ENCODE results near the gene DPY19L1. TPM values are rescaled to one million over a fixed set of nuclear protein-coding genes. Genes with fewer than 3 reads are reported as not detected.
A peak's percentile ranks its signal among the peaks of the same experiment; 100 is the strongest.
"Not testable (repeated sequence)": the region's sequence is repeated elsewhere in the genome, so short reads cannot be mapped to it uniquely, and the experiment has no call there.

Gene DPY19L1
- polyA plus RNA-seq (2012; ENCODE audit: low read depth, missing spikeins): 1.2 TPM

- no peak for TF ChIP-seq SPI1 (IDR thresholded peaks at IDR 0.05; ENCODE audit: low read depth, low read length)
- TF ChIP-seq POLR2A (IDR thresholded peaks at IDR 0.05; ENCODE audit: low read depth, low read length): no peak
- no peak for TF ChIP-seq PAX5 (IDR thresholded peaks at IDR 0.05; ENCODE audit: insufficient read depth, low read length, severe bottlenecking)
- TF ChIP-seq TAF1 (IDR thresholded peaks at IDR 0.05; ENCODE audit: low read depth, low read length): no peak
- no peak for TF ChIP-seq POU2F2 (IDR thresholded peaks at IDR 0.05; ENCODE audit: low read depth, low read length)
- TF ChIP-seq POLR2AphosphoS5 (IDR thresholded peaks at IDR 0.05; ENCODE audit: low read depth, low read length): no peak
- FAIRE-seq (no peak), DNase-seq (ENCODE audit: insufficient read length, low spot score) (no peak)
These were observed at the start of gene DPY19L1 for GRCh38 chr7:35037211-35037525. Gene DPY19L1, minus strand, starts transcription at chr7:35037485. Its CDS starts 91 bp downstream, at chr7:35037394.

- not testable (repeated sequence) for FAIRE-seq; DNase-seq (ENCODE audit: insufficient read length, low spot score)
These were observed 42.2 kb upstream of the DPY19L1 start for GRCh38 chr7:35079517-35079916.

- not testable (repeated sequence) for FAIRE-seq; DNase-seq (ENCODE audit: insufficient read length, low spot score)
These were observed 36.7 kb upstream of the DPY19L1 start for GRCh38 chr7:35074008-35074407.

GRCh38 chr7:35072950-35073827, 35.9 kb upstream of the DPY19L1 start:
- not testable (repeated sequence) for DNase-seq (ENCODE audit: insufficient read length, low spot score); FAIRE-seq

GRCh38 chr7:35069084-35069483, 31.8 kb upstream of the DPY19L1 start:
- FAIRE-seq: not testable (repeated sequence)

GRCh38 chr7:35065382-35065781, 28.1 kb upstream of the DPY19L1 start:
- DNase-seq (ENCODE audit: insufficient read length, low spot score); FAIRE-seq: not testable (repeated sequence)

More at GRCh38 chr7:35069084-35069483, 31.8 kb upstream of the DPY19L1 start:
- not testable (repeated sequence) for DNase-seq (ENCODE audit: insufficient read length, low spot score)

GRCh38 chr7:35058571-35058970, 21.3 kb upstream of the DPY19L1 start:
- DNase-seq (ENCODE audit: insufficient read length, low spot score); FAIRE-seq: not testable (repeated sequence)

GRCh38 chr7:35057505-35058451, 20.5 kb upstream of the DPY19L1 start:
- not testable (repeated sequence) for FAIRE-seq

GRCh38 chr7:35055733-35056132, 18.4 kb upstream of the DPY19L1 start:
- DNase-seq (ENCODE audit: insufficient read length, low spot score); FAIRE-seq: not testable (repeated sequence)

More at GRCh38 chr7:35057505-35058451, 20.5 kb upstream of the DPY19L1 start:
- DNase-seq (ENCODE audit: insufficient read length, low spot score): not testable (repeated sequence)

GRCh38 chr7:35053488-35054175, 16.3 kb upstream of the DPY19L1 start:
- FAIRE-seq: not testable (repeated sequence)

GRCh38 chr7:35048390-35048789, 11.1 kb upstream of the DPY19L1 start:
- DNase-seq (ENCODE audit: insufficient read length, low spot score); FAIRE-seq: not testable (repeated sequence)
- peak; percentile 43 for TF ChIP-seq SPI1 (IDR thresholded peaks at IDR 0.05; ENCODE audit: low read depth, low read length)

More at GRCh38 chr7:35053488-35054175, 16.3 kb upstream of the DPY19L1 start:
- not testable (repeated sequence) for DNase-seq (ENCODE audit: insufficient read length, low spot score)

GRCh38 chr7:35047912-35048305, 10.6 kb upstream of the DPY19L1 start:
- not testable (repeated sequence) for FAIRE-seq; DNase-seq (ENCODE audit: insufficient read length, low spot score)

- FAIRE-seq; DNase-seq (ENCODE audit: insufficient read length, low spot score): not testable (repeated sequence)
These were observed 10.1 kb upstream of the DPY19L1 start for GRCh38 chr7:35047263-35047911.

GRCh38 chr7:35043301-35043700, 6.0 kb upstream of the DPY19L1 start:
- not testable (repeated sequence) for FAIRE-seq; DNase-seq (ENCODE audit: insufficient read length, low spot score)

All from GM12891 (cell line).